Hepatocyte (in vitro differentiated cells): ENCODE measurements around the gene RPP40.

Source experiments
- EZH2 ChIP-seq: fragments of 200-600 bp; sonication (generic); IDR thresholded peaks from 2 replicates; pipeline ENCODE4 v1.6.1; 2016; ENCODE audit warnings: antibody characterized with exemption, mild to moderate bottlenecking, borderline replicate concordance
- EZH2phosphoT487 ChIP-seq: fragments of 200-600 bp; sonication (generic); IDR thresholded peaks from one replicate; pipeline ENCODE4 v1.6.1; 2018; ENCODE audit warnings: antibody characterized with exemption, mild to moderate bottlenecking, low read depth, moderate library complexity; ENCODE audit not compliant: unreplicated experiment, severe bottlenecking
- TF ChIP-seq, protein P1 (sequence below): fragments of 200-600 bp; sonication (generic); IDR thresholded peaks from 2 replicates; pipeline ENCODE4 v1.5.1; 2016; ENCODE audit warnings: antibody characterized with exemption, mild to moderate bottlenecking; ENCODE audit not compliant: poor library complexity

DNA sequence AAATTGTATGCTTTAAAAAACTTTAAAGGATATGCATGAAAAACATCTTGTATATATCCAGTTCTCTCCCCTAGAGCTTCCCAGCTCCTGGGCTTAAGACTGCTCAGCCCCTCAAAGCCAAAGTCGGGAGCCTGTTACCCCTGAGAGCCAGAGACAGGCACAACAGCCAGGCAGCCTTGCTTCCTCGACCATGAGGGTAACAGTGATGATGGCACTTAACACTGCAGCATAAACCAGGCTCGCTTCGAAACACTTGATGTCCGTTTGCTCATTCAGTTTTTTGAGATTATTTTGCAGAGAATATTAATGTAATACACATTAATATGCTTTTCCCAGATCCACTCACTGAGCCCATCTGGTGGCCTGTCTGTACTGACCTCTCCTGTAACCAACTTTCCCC, 47.2 kb downstream of the RPP40 start:
- TF ChIP-seq, protein P1, sequence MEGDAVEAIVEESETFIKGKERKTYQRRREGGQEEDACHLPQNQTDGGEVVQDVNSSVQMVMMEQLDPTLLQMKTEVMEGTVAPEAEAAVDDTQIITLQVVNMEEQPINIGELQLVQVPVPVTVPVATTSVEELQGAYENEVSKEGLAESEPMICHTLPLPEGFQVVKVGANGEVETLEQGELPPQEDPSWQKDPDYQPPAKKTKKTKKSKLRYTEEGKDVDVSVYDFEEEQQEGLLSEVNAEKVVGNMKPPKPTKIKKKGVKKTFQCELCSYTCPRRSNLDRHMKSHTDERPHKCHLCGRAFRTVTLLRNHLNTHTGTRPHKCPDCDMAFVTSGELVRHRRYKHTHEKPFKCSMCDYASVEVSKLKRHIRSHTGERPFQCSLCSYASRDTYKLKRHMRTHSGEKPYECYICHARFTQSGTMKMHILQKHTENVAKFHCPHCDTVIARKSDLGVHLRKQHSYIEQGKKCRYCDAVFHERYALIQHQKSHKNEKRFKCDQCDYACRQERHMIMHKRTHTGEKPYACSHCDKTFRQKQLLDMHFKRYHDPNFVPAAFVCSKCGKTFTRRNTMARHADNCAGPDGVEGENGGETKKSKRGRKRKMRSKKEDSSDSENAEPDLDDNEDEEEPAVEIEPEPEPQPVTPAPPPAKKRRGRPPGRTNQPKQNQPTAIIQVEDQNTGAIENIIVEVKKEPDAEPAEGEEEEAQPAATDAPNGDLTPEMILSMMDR: no peak
- TF ChIP-seq EZH2phosphoT487 (no peak), EZH2 (no peak)
